ENCODE results near the gene FAM171A2.
A peak's percentile ranks its signal among the peaks of the same experiment; 100 is the strongest.

Gene FAM171A2

GRCh38 chr17:44315760-44316731 is 47.6 kb downstream of the FAM171A2 start:
- H3K23ac ChIP-seq (ENCODE audit: low read length in 2 of 2): peak overlapping the region in 1 of 2 experiments; percentile 68
- peak overlapping the region; percentile 53 for H3K4me2 ChIP-seq (ENCODE audit: low read length, poor library complexity, severe bottlenecking)
- H2BK15ac ChIP-seq (ENCODE audit: low read depth, poor library complexity, severe bottlenecking): no peak overlapping the region
- WGBS: 12% methylated on average over 38 of the region's 38 CpGs
- no peak overlapping the region for H2BK12ac ChIP-seq (ENCODE audit: low read length in 2 of 2)
- DNase-seq: no peak
- H3K79me1 ChIP-seq (replicated peaks; ENCODE audit: low read length, poor library complexity, severe bottlenecking): peaks cover 7% of the 10 kb centered on the region
- no peak overlapping the region for H2BK120ac ChIP-seq (ENCODE audit: low read depth, low read length)
- no peak overlapping the region for H3K4me3 ChIP-seq (ENCODE audit: insufficient read depth in 1 of 2, low read depth in 1 of 2, low read length in 2 of 2)
- no peaks in the 10 kb centered on the region for H3K9me3 ChIP-seq (ENCODE audit: control insufficient read depth, low read length)
- H3K27ac ChIP-seq (ENCODE audit: low read length, poor library complexity, severe bottlenecking): no peak overlapping the region
- no peak overlapping the region for H2BK5ac ChIP-seq (ENCODE audit: low read depth, low read length, poor library complexity, severe bottlenecking)
- no peak overlapping the region for H2AK5ac ChIP-seq (ENCODE audit: low read length, severe bottlenecking)
- peaks cover 18 to 38% of the 10 kb centered on the region in 2 experiments for H3K36me3 ChIP-seq (ENCODE audit: control insufficient read depth in 1 of 2, insufficient read depth in 2 of 2, low read depth in 1 of 2, low read length in 2 of 2)
- H4K8ac ChIP-seq (ENCODE audit: low read length): no peak overlapping the region
- no peak overlapping the region for H3K14ac ChIP-seq (ENCODE audit: low read length in 2 of 2)
- H2AFZ ChIP-seq (ENCODE audit: low read depth, low read length): no peak overlapping the region
- H3K9ac ChIP-seq (ENCODE audit: low read length): no peak overlapping the region
- H3K4me1 ChIP-seq (ENCODE audit: control insufficient read depth, insufficient read depth, low read depth, low read length): peaks cover 19% of the 10 kb centered on the region
- H3K18ac ChIP-seq (ENCODE audit: low read depth in 1 of 2, low read length in 2 of 2): no peak overlapping the region
- H3K4ac ChIP-seq (ENCODE audit: low read depth in 1 of 2, low read length in 2 of 2): no peak overlapping the region
- no peak overlapping the region for H4K91ac ChIP-seq (ENCODE audit: low read length)
- peaks cover 58 to 69% of the 10 kb centered on the region in 2 experiments for H3K27me3 ChIP-seq (ENCODE audit: control insufficient read depth in 1 of 2, insufficient read depth in 1 of 2, low read length in 2 of 2)

DNA sequence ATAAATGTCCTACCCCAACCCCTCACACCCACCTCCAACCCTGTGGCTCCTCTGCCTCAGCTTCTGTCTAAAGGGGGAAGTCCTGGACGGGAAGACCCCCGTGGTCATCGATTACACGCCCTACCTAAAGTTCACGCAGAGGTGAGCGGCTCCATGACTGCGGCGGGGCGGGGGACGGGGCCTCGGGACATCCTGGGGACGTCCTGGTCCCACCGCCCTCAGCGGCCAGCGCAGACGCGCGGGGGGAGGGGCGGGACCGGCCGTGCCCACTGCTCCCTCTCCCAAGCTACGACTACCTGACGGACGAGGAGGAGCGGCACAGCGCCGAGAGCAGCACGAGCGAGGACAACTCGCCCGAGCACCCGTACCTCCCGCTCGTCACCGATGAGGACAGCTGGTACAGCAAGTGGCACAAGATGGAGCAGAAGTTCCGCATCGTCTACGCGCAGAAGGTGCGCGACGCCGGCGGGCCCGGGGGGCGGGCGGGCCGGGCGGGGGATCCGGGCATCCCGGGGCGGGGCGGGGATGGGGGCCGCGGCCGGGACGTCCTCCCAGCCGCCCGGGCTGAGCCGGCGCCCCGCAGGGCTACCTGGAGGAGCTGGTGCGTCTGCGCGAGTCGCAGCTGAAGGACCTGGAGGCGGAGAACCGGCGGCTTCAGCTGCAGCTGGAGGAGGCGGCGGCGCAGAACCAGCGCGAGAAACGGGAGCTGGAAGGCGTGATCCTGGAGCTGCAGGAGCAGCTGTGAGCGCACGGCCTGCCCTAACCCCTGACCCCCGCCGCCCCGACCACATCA is 48.6 kb downstream of the FAM171A2 start:
- no peak overlapping the region for H2BK120ac ChIP-seq (ENCODE audit: low read depth, low read length)
- peaks cover 9 to 28% of the 10 kb centered on the region in 2 experiments for H3K36me3 ChIP-seq (ENCODE audit: control insufficient read depth in 1 of 2, insufficient read depth in 2 of 2, low read depth in 1 of 2, low read length in 2 of 2)
- peaks cover 19% of the 10 kb centered on the region for H3K4me1 ChIP-seq (ENCODE audit: control insufficient read depth, insufficient read depth, low read depth, low read length)
- no peak overlapping the region for H2AK5ac ChIP-seq (ENCODE audit: low read length, severe bottlenecking)
- no peak overlapping the region for H4K8ac ChIP-seq (ENCODE audit: low read length)
- 1% methylated on average over 43 of the region's 81 CpGs for WGBS
- no peak overlapping the region for H3K9ac ChIP-seq (ENCODE audit: low read length)
- H2AFZ ChIP-seq (ENCODE audit: low read depth, low read length): no peak overlapping the region
- no peak overlapping the region for H3K4ac ChIP-seq (ENCODE audit: low read depth in 1 of 2, low read length in 2 of 2)
- H3K4me3 ChIP-seq (ENCODE audit: insufficient read depth in 1 of 2, low read depth in 1 of 2, low read length in 2 of 2): peak overlapping the region; percentile 51 to 56
- peaks cover 68 to 78% of the 10 kb centered on the region in 2 experiments for H3K27me3 ChIP-seq (ENCODE audit: control insufficient read depth in 1 of 2, insufficient read depth in 1 of 2, low read length in 2 of 2)
- H2BK5ac ChIP-seq (ENCODE audit: low read depth, low read length, poor library complexity, severe bottlenecking): no peak overlapping the region
- H3K23ac ChIP-seq (ENCODE audit: low read length in 2 of 2): no peak overlapping the region
- H3K18ac ChIP-seq (ENCODE audit: low read depth in 1 of 2, low read length in 2 of 2): no peak overlapping the region
- H3K4me2 ChIP-seq (ENCODE audit: low read length, poor library complexity, severe bottlenecking): peak overlapping the region; percentile 53
- no peak overlapping the region for H3K14ac ChIP-seq (ENCODE audit: low read length in 2 of 2)
- H3K9me3 ChIP-seq (ENCODE audit: control insufficient read depth, low read length): no peaks in the 10 kb centered on the region
- DNase-seq: peak; percentile 21
- no peaks in the 10 kb centered on the region for H3K79me1 ChIP-seq (replicated peaks; ENCODE audit: low read length, poor library complexity, severe bottlenecking)
- no peak overlapping the region for H2BK12ac ChIP-seq (ENCODE audit: low read length in 2 of 2)
- no peak overlapping the region for H4K91ac ChIP-seq (ENCODE audit: low read length)
- H2BK15ac ChIP-seq (ENCODE audit: low read depth, poor library complexity, severe bottlenecking): no peak overlapping the region
- H3K27ac ChIP-seq (ENCODE audit: low read length, poor library complexity, severe bottlenecking): no peak overlapping the region

DNA sequence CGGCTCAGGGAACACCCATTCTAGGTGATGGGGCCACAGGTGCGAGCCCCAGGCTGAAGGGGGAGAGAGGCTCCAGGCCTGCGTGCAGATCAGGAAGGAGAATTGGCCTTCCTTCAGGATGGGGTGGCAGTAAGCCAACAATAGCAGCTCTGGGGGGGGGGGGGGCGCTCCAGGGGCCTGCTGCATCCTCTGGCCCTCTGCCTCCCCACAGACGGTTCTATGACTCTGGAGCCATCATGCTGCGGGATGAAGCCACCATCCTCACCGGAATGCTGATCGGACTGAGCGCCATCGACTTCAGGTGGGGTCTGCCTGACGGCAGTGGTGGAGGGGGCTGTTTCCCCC is 49.2 kb downstream of the FAM171A2 start:
- Histone ChIP-seq H2BK120ac (ENCODE audit: low read depth, low read length) (no peak overlapping the region), H2BK15ac (ENCODE audit: low read depth, poor library complexity, severe bottlenecking) (no peak overlapping the region), H3K9ac (ENCODE audit: low read length) (no peak overlapping the region), H3K27me3 (ENCODE audit: control insufficient read depth in 1 of 2, insufficient read depth in 1 of 2, low read length in 2 of 2) (peaks cover 74 to 84% of the 10 kb centered on the region in 2 experiments), H3K14ac (ENCODE audit: low read length in 2 of 2) (no peak overlapping the region), H3K18ac (ENCODE audit: low read depth in 1 of 2, low read length in 2 of 2) (no peak overlapping the region), H3K9me3 (ENCODE audit: control insufficient read depth, low read length) (no peaks in the 10 kb centered on the region), H4K91ac (ENCODE audit: low read length) (no peak overlapping the region), H3K4ac (ENCODE audit: low read depth in 1 of 2, low read length in 2 of 2) (no peak overlapping the region), H3K4me2 (ENCODE audit: low read length, poor library complexity, severe bottlenecking) (no peak overlapping the region), H2AFZ (ENCODE audit: low read depth, low read length) (no peak overlapping the region), H2AK5ac (ENCODE audit: low read length, severe bottlenecking) (no peak overlapping the region), H4K8ac (ENCODE audit: low read length) (no peak overlapping the region), H3K36me3 (ENCODE audit: control insufficient read depth in 1 of 2, insufficient read depth in 2 of 2, low read depth in 1 of 2, low read length in 2 of 2) (peaks cover 3 to 22% of the 10 kb centered on the region in 2 experiments), H3K79me1 (replicated peaks; ENCODE audit: low read length, poor library complexity, severe bottlenecking) (no peaks in the 10 kb centered on the region), H3K4me1 (ENCODE audit: control insufficient read depth, insufficient read depth, low read depth, low read length) (peaks cover 22% of the 10 kb centered on the region), H3K4me3 (ENCODE audit: insufficient read depth in 1 of 2, low read depth in 1 of 2, low read length in 2 of 2) (no peak overlapping the region), H3K23ac (ENCODE audit: low read length in 2 of 2) (no peak overlapping the region), H3K27ac (ENCODE audit: low read length, poor library complexity, severe bottlenecking) (no peak overlapping the region), H2BK5ac (ENCODE audit: low read depth, low read length, poor library complexity, severe bottlenecking) (no peak overlapping the region), H2BK12ac (ENCODE audit: low read length in 2 of 2) (no peak overlapping the region)
- 53% methylated on average over 9 of the region's 11 CpGs for WGBS
- no peak for DNase-seq

- Histone ChIP-seq H3K79me1 (replicated peaks; ENCODE audit: low read length, poor library complexity, severe bottlenecking) (no peaks in the 10 kb centered on the region), H3K14ac (ENCODE audit: low read length in 2 of 2) (no peak overlapping the region), H2AFZ (ENCODE audit: low read depth, low read length) (no peak overlapping the region), H4K8ac (ENCODE audit: low read length) (no peak overlapping the region), H3K4me2 (ENCODE audit: low read length, poor library complexity, severe bottlenecking) (no peak overlapping the region), H4K91ac (ENCODE audit: low read length) (no peak overlapping the region), H2BK15ac (ENCODE audit: low read depth, poor library complexity, severe bottlenecking) (no peak overlapping the region), H3K4ac (ENCODE audit: low read depth in 1 of 2, low read length in 2 of 2) (no peak overlapping the region), H3K23ac (ENCODE audit: low read length in 2 of 2) (no peak overlapping the region), H3K4me3 (ENCODE audit: insufficient read depth in 1 of 2, low read depth in 1 of 2, low read length in 2 of 2) (no peak overlapping the region), H3K4me1 (ENCODE audit: control insufficient read depth, insufficient read depth, low read depth, low read length) (peaks cover 27% of the 10 kb centered on the region), H2AK5ac (ENCODE audit: low read length, severe bottlenecking) (no peak overlapping the region), H3K36me3 (ENCODE audit: control insufficient read depth in 1 of 2, insufficient read depth in 2 of 2, low read depth in 1 of 2, low read length in 2 of 2) (peaks cover 0 to 18% of the 10 kb centered on the region in 2 experiments), H3K18ac (ENCODE audit: low read depth in 1 of 2, low read length in 2 of 2) (no peak overlapping the region), H3K9ac (ENCODE audit: low read length) (no peak overlapping the region), H3K9me3 (ENCODE audit: control insufficient read depth, low read length) (no peaks in the 10 kb centered on the region), H2BK5ac (ENCODE audit: low read depth, low read length, poor library complexity, severe bottlenecking) (no peak overlapping the region), H2BK12ac (ENCODE audit: low read length in 2 of 2) (no peak overlapping the region), H3K27ac (ENCODE audit: low read length, poor library complexity, severe bottlenecking) (no peak overlapping the region), H2BK120ac (ENCODE audit: low read depth, low read length) (no peak overlapping the region), H3K27me3 (ENCODE audit: control insufficient read depth in 1 of 2, insufficient read depth in 1 of 2, low read length in 2 of 2) (peaks cover 78 to 89% of the 10 kb centered on the region in 2 experiments)
- DNase-seq: no peak
- WGBS: 88% methylated on average over 3 of the region's 7 CpGs
Measured at GRCh38 chr17:44314031-44314430, 49.6 kb downstream of the FAM171A2 start.
